ENCODE results near the gene ACSF2. TPM values are rescaled to one million over a fixed set of nuclear protein-coding genes. Genes with fewer than 3 reads are reported as not detected.

The ACSF2 gene
- total RNA-seq, 1 donor from 2014 or later, result 25.0 TPM

GRCh38 chr17:50508573-50509460, 82.8 kb downstream of the ACSF2 start:
- ATAC-seq (ENCODE audit: poor library complexity), result no peak
- intact Hi-C loops (cut with DNase I), result no loop called here
- DNase-seq, result no peak

- DNase-seq, result no peak
- ATAC-seq (ENCODE audit: poor library complexity), result no peak
- intact Hi-C loops (cut with DNase I), result no loop called here
Measured at GRCh38 chr17:50511058-50511457, 85.0 kb downstream of the ACSF2 start.

GRCh38 chr17:50513495-50513894, 87.5 kb downstream of the ACSF2 start:
- intact Hi-C loops (cut with DNase I), result no loop called here
- ATAC-seq (ENCODE audit: poor library complexity), result no peak
- no peak for DNase-seq

GRCh38 chr17:50514388-50514787, 88.4 kb downstream of the ACSF2 start:
- ATAC-seq (ENCODE audit: poor library complexity) (no peak), DNase-seq (no peak)
- intact Hi-C loops (cut with DNase I), result no loop called here

GRCh38 chr17:50514936-50515702, 89.1 kb downstream of the ACSF2 start:
- intact Hi-C loops (cut with DNase I), result no loop called here
- DNase-seq (peak; percentile 62), ATAC-seq (ENCODE audit: poor library complexity) (peak; percentile 72)

- no peak for DNase-seq
- no peak for ATAC-seq (ENCODE audit: poor library complexity)
- intact Hi-C loops (cut with DNase I), result no loop called here
Measured at GRCh38 chr17:50517011-50517410, 91.0 kb downstream of the ACSF2 start.

- ATAC-seq (ENCODE audit: poor library complexity), result no peak
- intact Hi-C loops (cut with DNase I), result no loop called here
- DNase-seq, result no peak
Measured at GRCh38 chr17:50517504-50518383, 91.7 kb downstream of the ACSF2 start.

- no peak for DNase-seq
- no peak for ATAC-seq (ENCODE audit: poor library complexity)
- intact Hi-C loops (cut with DNase I), result no loop called here
Measured at GRCh38 chr17:50518384-50519023, 92.5 kb downstream of the ACSF2 start.

- DNase-seq, result no peak
- no peak for ATAC-seq (ENCODE audit: poor library complexity)
- intact Hi-C loops (cut with DNase I), result no loop called here
Measured at GRCh38 chr17:50519141-50519834, 93.3 kb downstream of the ACSF2 start.

GRCh38 chr17:50520483-50520882, 94.5 kb downstream of the ACSF2 start:
- intact Hi-C loops (cut with DNase I), result no loop called here
- DNase-seq (peak; percentile 15), ATAC-seq (ENCODE audit: poor library complexity) (no peak)

GRCh38 chr17:50521514-50521913, 95.5 kb downstream of the ACSF2 start:
- DNase-seq (no peak), ATAC-seq (ENCODE audit: poor library complexity) (no peak)
- intact Hi-C loops (cut with DNase I), result no loop called here

GRCh38 chr17:50522766-50523165, 96.7 kb downstream of the ACSF2 start:
- no peak for DNase-seq
- intact Hi-C loops (cut with DNase I), result no loop called here
- no peak for ATAC-seq (ENCODE audit: poor library complexity)

- intact Hi-C loops (cut with DNase I), result no loop called here
- DNase-seq (no peak), ATAC-seq (ENCODE audit: poor library complexity) (no peak)
Measured at GRCh38 chr17:50523208-50523607, 97.2 kb downstream of the ACSF2 start.

Other genes with a start within 250 kb of the ACSF2 start
- gene COL1A1, start 224.6 kb upstream of the ACSF2 start, total RNA-seq, result 28.1 TPM
- not detected for gene TMEM92, start 151.8 kb upstream of the ACSF2 start, total RNA-seq
- 13.0 TPM for gene XYLT2, start 80.1 kb upstream of the ACSF2 start, total RNA-seq
- 78.6 TPM for gene MRPL27, start 53.0 kb upstream of the ACSF2 start, total RNA-seq
- gene EME1, start 53.0 kb upstream of the ACSF2 start, total RNA-seq, result not detected
- 20.3 TPM for gene LRRC59, start 28.7 kb upstream of the ACSF2 start, total RNA-seq
- gene CHAD, start 42.7 kb downstream of the ACSF2 start, total RNA-seq, result 0.27 TPM
- 49.7 TPM for gene RSAD1, start 52.6 kb downstream of the ACSF2 start, total RNA-seq
- 0.43 TPM for gene MYCBPAP, start 82.2 kb downstream of the ACSF2 start, total RNA-seq
- 17.7 TPM for gene EPN3, start 106.5 kb downstream of the ACSF2 start, total RNA-seq
- gene SPATA20, start 121.0 kb downstream of the ACSF2 start, total RNA-seq, result 58.2 TPM
- 0.24 TPM for gene CACNA1G, start 134.5 kb downstream of the ACSF2 start, total RNA-seq
- gene ABCC3, start 208.7 kb downstream of the ACSF2 start, total RNA-seq, result 0.43 TPM

Data from Right ventricle myocardium superior (tissue), 1 donor.